ENCODE measurements around the gene SORBS1. TPM values are rescaled to one million over a fixed set of nuclear protein-coding genes. Genes with fewer than 3 reads are reported as not detected.

SORBS1 gene
- total and polyA plus RNA-seq, 4 donors, result 33.2 to 71.3 (median 44.1) TPM

DNA sequence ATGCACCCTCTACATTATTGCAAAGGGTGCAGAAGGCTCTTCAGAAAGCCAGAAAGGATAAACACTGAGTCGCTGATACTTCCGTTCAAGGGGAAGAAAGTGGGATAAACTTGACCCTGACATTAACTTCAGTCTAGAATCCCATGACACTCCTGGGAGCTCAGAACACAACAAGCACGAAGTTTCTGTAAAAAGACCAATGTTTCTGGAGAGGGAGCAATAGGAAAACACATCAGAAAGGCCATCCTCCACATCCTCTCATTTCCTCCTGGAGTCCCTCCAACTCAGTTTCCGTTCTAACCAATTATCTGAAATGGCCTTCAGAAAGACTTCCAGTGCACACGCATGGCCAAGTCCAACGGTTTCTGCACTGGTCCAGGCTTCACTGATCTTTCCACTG, 113.5 kb downstream of the SORBS1 start:
- H3K4me3 ChIP-seq (ENCODE audit: low read depth in 1 of 3, low read length in 3 of 3), result no peak overlapping the region
- no peaks in the 10 kb centered on the region for H3K27me3 ChIP-seq (ENCODE audit: control insufficient read depth in 4 of 4, insufficient read depth in 4 of 4, low read length in 3 of 4)
- peaks cover 0 to 43% (median 25%) of the 10 kb centered on the region in 4 donors for H3K4me1 ChIP-seq (ENCODE audit: control insufficient read depth in 4 of 4, insufficient read depth in 4 of 4, low read length in 3 of 4)
- no peaks in the 10 kb centered on the region for H3K36me3 ChIP-seq (ENCODE audit: control insufficient read depth in 4 of 4, insufficient read depth in 3 of 4, low read depth in 1 of 4, low read length in 3 of 4)
- 52% methylated on average over 6 of the region's 6 CpGs for WGBS
- DNase-seq (ENCODE audit: low spot score), result no peak
- H3K9me3 ChIP-seq (ENCODE audit: control insufficient read depth in 4 of 4, low read length in 3 of 4), result no peaks in the 10 kb centered on the region
- H3K9ac ChIP-seq (ENCODE audit: low read depth in 1 of 2, low read length in 2 of 2), result no peak overlapping the region
- TF ChIP-seq RXRA (IDR thresholded peaks at IDR 0.05) (peak; percentile 60 to 65), EGR1 (IDR thresholded peaks at IDR 0.05; ENCODE audit: low read depth in 2 of 2) (peak in 1 of 2 donors; percentile 40), SP1 (IDR thresholded peaks at IDR 0.05) (peak; percentile 56), JUND (IDR thresholded peaks at IDR 0.05) (peak in 1 of 2 donors; percentile 37), GABPA (IDR thresholded peaks at IDR 0.05 in 1 of 2, conservative IDR thresholded peaks at IDR 0.05 in 1 of 2) (no peak), NR2F2 (IDR thresholded peaks at IDR 0.05) (peak; percentile 97), HNF4G (IDR thresholded peaks at IDR 0.05) (no peak), TAF1 (conservative IDR thresholded peaks at IDR 0.05) (no peak), REST (IDR thresholded peaks at IDR 0.05) (no peak), FOXA1 (IDR thresholded peaks at IDR 0.05) (no peak), YY1 (IDR thresholded peaks at IDR 0.05) (peak; percentile 39), MAX (IDR thresholded peaks at IDR 0.05) (peak; percentile 60), RAD21 (IDR thresholded peaks at IDR 0.05) (peak; percentile 44 to 57), FOXA2 (IDR thresholded peaks at IDR 0.05) (no peak), HNF4A (conservative IDR thresholded peaks at IDR 0.05) (peak in 1 of 2 donors; percentile 16)
- TF ChIP-seq, protein P1, sequence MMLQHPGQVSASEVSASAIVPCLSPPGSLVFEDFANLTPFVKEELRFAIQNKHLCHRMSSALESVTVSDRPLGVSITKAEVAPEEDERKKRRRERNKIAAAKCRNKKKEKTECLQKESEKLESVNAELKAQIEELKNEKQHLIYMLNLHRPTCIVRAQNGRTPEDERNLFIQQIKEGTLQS (IDR thresholded peaks at IDR 0.05), result no peak
- TF ChIP-seq, protein P2, sequence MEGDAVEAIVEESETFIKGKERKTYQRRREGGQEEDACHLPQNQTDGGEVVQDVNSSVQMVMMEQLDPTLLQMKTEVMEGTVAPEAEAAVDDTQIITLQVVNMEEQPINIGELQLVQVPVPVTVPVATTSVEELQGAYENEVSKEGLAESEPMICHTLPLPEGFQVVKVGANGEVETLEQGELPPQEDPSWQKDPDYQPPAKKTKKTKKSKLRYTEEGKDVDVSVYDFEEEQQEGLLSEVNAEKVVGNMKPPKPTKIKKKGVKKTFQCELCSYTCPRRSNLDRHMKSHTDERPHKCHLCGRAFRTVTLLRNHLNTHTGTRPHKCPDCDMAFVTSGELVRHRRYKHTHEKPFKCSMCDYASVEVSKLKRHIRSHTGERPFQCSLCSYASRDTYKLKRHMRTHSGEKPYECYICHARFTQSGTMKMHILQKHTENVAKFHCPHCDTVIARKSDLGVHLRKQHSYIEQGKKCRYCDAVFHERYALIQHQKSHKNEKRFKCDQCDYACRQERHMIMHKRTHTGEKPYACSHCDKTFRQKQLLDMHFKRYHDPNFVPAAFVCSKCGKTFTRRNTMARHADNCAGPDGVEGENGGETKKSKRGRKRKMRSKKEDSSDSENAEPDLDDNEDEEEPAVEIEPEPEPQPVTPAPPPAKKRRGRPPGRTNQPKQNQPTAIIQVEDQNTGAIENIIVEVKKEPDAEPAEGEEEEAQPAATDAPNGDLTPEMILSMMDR (IDR thresholded peaks at IDR 0.05; ENCODE audit: low read depth, low read length, missing input control), result no peak
- TF ChIP-seq, protein P3, sequence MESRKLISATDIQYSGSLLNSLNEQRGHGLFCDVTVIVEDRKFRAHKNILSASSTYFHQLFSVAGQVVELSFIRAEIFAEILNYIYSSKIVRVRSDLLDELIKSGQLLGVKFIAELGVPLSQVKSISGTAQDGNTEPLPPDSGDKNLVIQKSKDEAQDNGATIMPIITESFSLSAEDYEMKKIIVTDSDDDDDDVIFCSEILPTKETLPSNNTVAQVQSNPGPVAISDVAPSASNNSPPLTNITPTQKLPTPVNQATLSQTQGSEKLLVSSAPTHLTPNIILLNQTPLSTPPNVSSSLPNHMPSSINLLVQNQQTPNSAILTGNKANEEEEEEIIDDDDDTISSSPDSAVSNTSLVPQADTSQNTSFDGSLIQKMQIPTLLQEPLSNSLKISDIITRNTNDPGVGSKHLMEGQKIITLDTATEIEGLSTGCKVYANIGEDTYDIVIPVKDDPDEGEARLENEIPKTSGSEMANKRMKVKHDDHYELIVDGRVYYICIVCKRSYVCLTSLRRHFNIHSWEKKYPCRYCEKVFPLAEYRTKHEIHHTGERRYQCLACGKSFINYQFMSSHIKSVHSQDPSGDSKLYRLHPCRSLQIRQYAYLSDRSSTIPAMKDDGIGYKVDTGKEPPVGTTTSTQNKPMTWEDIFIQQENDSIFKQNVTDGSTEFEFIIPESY (IDR thresholded peaks at IDR 0.05), result no peak
- peak overlapping the region; percentile 63 to 81 for H3K27ac ChIP-seq (ENCODE audit: low read depth in 1 of 2, low read length in 2 of 2)

Measured in liver (tissue), 9 donors.